T-helper 22 cell (primary cell): ENCODE data around the gene FNBP1L.

Source experiments
- DNase-seq: peaks from one replicate; pipeline ENCODE4 v3.0.0-alpha.2; 2020; ENCODE audit warnings: low read depth

Gene FNBP1L

DNA sequence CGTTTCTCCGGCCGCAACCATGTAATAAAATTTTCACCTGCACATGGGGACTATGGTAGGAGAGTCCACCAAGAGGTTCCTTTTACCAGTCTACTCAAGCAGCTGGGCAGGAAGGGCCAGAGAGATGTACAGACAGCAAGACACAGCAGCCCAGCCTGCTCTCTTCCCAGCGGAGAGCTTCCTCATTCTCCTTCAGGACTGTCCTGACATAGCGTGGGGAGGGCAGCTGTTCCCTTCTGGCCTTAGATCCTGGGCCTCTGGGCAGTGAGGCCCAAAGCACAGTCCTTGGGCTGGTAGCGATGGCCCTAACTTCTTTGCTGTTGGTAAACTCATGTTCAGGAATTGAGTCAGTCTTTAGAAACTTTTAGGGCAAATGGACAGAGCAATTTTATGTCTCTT, 144.6 kb downstream of the FNBP1L start:
- DNase-seq = no peak

DNA sequence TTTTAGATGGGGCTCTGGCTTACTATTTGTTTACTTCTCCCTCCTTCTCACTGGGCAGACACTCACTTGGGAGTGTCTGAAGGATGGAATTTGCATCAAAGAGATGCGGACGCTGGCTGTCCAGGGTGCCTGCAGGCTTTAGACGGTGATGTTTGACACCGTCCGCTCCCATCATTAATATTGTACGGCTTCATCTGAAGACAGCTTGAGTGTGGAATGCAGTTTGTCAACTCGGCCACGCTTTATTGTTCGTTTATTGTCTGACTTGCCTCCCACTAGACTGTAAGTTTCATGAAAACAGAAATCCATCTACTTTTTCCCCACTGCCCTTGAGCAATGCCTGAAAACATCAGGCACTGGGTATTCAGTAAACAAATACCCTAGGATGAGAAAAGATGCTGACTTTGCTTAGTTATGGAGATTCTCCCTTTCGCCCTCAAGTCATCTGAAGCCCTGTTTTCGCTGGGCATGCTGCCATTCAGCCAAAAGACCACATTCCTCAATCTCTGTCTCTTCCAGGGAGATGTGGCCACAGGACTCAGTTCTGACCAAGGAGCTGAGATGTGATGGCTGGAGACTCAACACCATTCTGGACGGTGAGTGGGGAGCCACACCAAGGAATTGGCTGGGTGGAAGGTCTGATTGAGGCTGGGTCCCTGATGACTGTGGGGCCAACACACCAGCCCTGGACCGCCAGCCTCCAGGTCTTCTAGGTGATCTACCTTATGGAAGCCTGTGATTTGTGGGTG, 146.1 kb downstream of the FNBP1L start:
- no peak for DNase-seq

- no peak for DNase-seq
These were observed 146.6 kb downstream of the FNBP1L start for GRCh38 chr1:93594603-93594880.

DNA sequence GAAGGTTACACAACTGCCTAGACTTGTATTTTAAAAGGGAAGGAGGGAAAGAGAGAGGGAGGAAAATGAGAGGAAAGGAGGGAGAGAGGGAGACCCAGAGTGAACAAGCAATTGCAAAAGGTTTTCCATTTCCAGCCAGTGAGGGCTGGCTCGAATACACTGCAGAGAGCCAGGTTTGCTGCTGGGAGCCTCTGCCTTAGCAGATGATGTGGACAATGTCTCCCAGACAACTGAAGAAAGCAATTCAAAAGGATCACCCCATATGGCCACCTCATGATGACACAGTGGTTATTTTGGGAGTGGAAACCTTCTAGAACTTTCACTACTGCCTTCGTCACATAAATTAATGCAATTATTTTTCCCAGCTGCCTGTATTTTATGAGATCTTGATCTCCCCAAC, 147.3 kb downstream of the FNBP1L start:
- no peak for DNase-seq

GRCh38 chr1:93595743-93596142, 147.8 kb downstream of the FNBP1L start:
- no peak for DNase-seq

DNA sequence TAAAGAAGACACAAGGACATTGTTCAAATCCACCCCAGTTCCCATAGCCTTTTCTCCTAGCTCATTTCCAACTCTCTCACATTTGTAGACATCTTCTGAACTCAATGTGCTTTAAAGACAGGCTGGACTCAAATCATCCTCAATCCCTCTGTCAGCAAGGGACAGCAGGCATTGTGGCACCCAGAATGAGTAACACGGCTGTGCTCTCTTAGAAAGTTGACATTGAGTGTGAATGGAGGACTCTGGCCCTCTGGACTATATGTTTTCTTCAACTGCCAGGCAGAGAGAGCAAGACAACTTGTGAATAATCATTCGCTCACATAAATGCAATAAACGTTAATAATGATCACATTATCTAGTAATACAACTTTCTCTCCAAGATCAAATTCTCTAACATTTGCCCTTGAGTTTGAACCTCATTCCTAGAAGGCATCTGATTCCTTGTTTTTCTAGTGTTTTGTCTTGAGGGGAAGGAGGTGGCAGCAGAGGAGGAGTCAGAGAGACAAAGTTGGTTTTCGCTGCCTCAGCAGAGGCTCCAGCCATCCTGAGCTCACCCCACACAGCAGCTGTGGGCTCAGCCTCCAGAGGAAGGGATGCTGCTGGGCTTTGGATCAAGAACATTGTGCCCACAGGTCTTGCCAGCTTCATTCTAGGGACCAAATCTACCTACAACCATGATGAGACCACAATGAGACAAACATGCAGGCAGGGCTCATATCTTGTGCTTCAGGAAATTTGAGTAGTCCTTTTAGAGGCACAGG, 148.6 kb downstream of the FNBP1L start:
- DNase-seq = no peak

GRCh38 chr1:93597709-93598108, 149.8 kb downstream of the FNBP1L start:
- DNase-seq = no peak

- no peak for DNase-seq
These were observed 150.5 kb downstream of the FNBP1L start for GRCh38 chr1:93598396-93598795.

DNA sequence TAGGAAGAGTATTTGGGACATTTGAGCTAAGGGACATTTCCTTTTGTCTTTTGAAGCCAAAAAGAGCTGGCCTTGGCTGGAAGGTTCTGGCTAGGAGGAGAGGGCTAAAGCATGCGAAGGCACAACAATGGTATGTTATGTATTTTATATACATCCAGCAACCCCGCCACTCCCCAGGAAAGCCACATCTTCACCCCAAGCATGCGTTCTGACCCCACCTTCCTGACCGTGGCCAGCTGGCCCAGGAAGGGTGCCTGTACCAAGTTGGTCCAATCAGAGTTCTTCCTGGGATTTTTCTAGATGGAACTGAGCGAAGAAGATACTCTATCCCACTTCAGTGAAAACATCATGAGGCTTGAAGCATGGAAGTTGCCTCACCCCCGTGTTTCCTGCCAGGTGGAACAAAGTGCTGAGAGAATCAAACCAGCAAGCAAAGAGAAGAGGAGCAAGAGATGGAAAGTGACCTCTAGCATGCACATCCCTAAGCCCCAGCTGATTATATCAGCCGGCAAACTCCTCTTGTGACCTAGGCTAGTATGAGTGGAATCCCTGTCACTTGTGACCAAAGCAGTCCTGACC, 151.0 kb downstream of the FNBP1L start:
- no peak for DNase-seq

- DNase-seq = no peak
These were observed 151.6 kb downstream of the FNBP1L start for GRCh38 chr1:93599479-93599878.

GRCh38 chr1:93600663-93601062, 152.7 kb downstream of the FNBP1L start:
- DNase-seq = no peak

- no peak for DNase-seq
These were observed 153.8 kb downstream of the FNBP1L start for GRCh38 chr1:93601686-93602085.

- DNase-seq = no peak
These were observed 154.2 kb downstream of the FNBP1L start for GRCh38 chr1:93602101-93602500.

- no peak for DNase-seq
These were observed 155.2 kb downstream of the FNBP1L start for GRCh38 chr1:93603106-93603505.

DNA sequence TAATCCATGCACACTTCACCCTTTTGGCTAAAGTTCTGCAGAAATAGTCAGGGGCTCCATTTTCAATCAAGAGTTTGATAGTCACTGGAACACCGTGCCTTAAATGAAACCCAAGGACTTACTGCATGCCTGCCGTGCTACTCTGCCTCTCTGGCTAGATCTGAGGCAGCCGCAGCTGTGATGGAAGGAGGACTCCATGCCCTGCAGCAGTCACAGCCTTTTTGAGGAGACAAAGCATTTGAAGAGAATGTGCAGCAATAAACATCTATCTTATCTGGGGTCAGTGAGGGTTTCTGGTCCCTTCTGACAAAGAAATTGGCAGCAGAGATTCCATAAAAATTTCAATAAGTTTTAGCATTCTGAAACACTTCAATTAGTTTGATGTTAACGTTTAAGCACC, 155.7 kb downstream of the FNBP1L start:
- DNase-seq = no peak
